Measurements from ENCODE around the gene ADAM29. TPM values are rescaled to one million over a fixed set of nuclear protein-coding genes. Genes with fewer than 3 reads are reported as not detected.
"Not testable (repeated sequence)": the region's sequence is repeated elsewhere in the genome, so short reads cannot be mapped to it uniquely, and the experiment has no call there.

Gene ADAM29
- total RNA-seq: not detected
- polyA plus RNA-seq: not detected

- no peak for TF ChIP-seq CTCF (IDR thresholded peaks at IDR 0.05)
- no peak for TF ChIP-seq EP300 (IDR thresholded peaks at IDR 0.05)
- TF ChIP-seq POLR2AphosphoS5 (IDR thresholded peaks at IDR 0.05): no peak
- TF ChIP-seq POLR2A (IDR thresholded peaks at IDR 0.05): no peak
- Histone ChIP-seq H3K4me1 (no peaks in the 10 kb centered on the region), H3K27me3 (no peaks in the 10 kb centered on the region), H3K36me3 (no peaks in the 10 kb centered on the region), H3K4me3 (no peak within 1 kb of the TSS), H3K27ac (no peak within 1 kb of the TSS), H3K9me3 (no peaks in the 10 kb centered on the region)
- intact Hi-C loops (cut with DNase I): no loop called here
- WGBS, 2 donors: 87 to 92% methylated on average over 5 of the region's 5 CpGs
- no peak for DNase-seq
These were observed at the start of gene ADAM29 for GRCh38 chr4:174918058-174918457. TSS of gene ADAM29 (plus strand) at chr4:174918358. CDS start at chr4:174975526, 57,168 bp downstream.

GRCh38 chr4:174869339-174869738 is 48.8 kb upstream of the ADAM29 start:
- no peak for DNase-seq
- intact Hi-C loops (cut with DNase I): no loop called here
- no peaks in the 10 kb centered on the region for H3K27me3 ChIP-seq
- H3K4me1 ChIP-seq: no peaks in the 10 kb centered on the region
- no peak for TF ChIP-seq CTCF (IDR thresholded peaks at IDR 0.05)
- no peak for TF ChIP-seq POLR2A (IDR thresholded peaks at IDR 0.05)
- no peak for TF ChIP-seq EP300 (IDR thresholded peaks at IDR 0.05)
- TF ChIP-seq POLR2AphosphoS5 (IDR thresholded peaks at IDR 0.05): no peak
- no peak overlapping the region for H3K4me3 ChIP-seq
- WGBS, 2 donors: 64 to 72% methylated on average over 3 of the region's 3 CpGs
- no peaks in the 10 kb centered on the region for H3K36me3 ChIP-seq
- peaks cover 0 to 2% (median 0%) of the 10 kb centered on the region in 4 donors for H3K9me3 ChIP-seq
- H3K27ac ChIP-seq: no peak overlapping the region

- Histone ChIP-seq H3K27ac (no peak overlapping the region), H3K4me1 (no peaks in the 10 kb centered on the region), H3K9me3 (peaks cover 0 to 2% (median 0%) of the 10 kb centered on the region in 4 donors), H3K4me3 (no peak overlapping the region), H3K36me3 (no peaks in the 10 kb centered on the region), H3K27me3 (no peaks in the 10 kb centered on the region)
- no peak for TF ChIP-seq CTCF (IDR thresholded peaks at IDR 0.05)
- no peak for TF ChIP-seq POLR2A (IDR thresholded peaks at IDR 0.05)
- TF ChIP-seq POLR2AphosphoS5 (IDR thresholded peaks at IDR 0.05): no peak
- no peak for TF ChIP-seq EP300 (IDR thresholded peaks at IDR 0.05)
- 12 to 21% methylated on average over 2 of the region's 2 CpGs for WGBS, 2 donors
- intact Hi-C loops (cut with DNase I): no loop called here
- no peak for DNase-seq
These were observed 47.8 kb upstream of the ADAM29 start for GRCh38 chr4:174870311-174870710.

- Histone ChIP-seq H3K4me3 (no peak overlapping the region), H3K27me3 (no peaks in the 10 kb centered on the region), H3K4me1 (no peaks in the 10 kb centered on the region), H3K36me3 (no peaks in the 10 kb centered on the region), H3K9me3 (peaks cover 0 to 3% (median 1%) of the 10 kb centered on the region in 4 donors), H3K27ac (no peak overlapping the region)
- intact Hi-C loops (cut with DNase I): no loop called here
- TF ChIP-seq POLR2A (IDR thresholded peaks at IDR 0.05) (no peak), CTCF (IDR thresholded peaks at IDR 0.05) (no peak), POLR2AphosphoS5 (IDR thresholded peaks at IDR 0.05) (no peak), EP300 (IDR thresholded peaks at IDR 0.05) (no peak)
- DNase-seq: no peak
These were observed 46.8 kb upstream of the ADAM29 start for GRCh38 chr4:174871407-174871806.

GRCh38 chr4:174873146-174873545 is 45.0 kb upstream of the ADAM29 start:
- H3K27me3 ChIP-seq; H3K36me3 ChIP-seq; intact Hi-C loops (cut with DNase I); H3K9me3 ChIP-seq; H3K4me3 ChIP-seq; H3K27ac ChIP-seq; DNase-seq; H3K4me1 ChIP-seq: not testable (repeated sequence)
- WGBS, 2 donors: 63 to 83% methylated on average over 3 of the region's 4 CpGs

All from sigmoid colon (tissue), 7 donors.